Keratinocyte (primary cell): Measurements from ENCODE around the gene FBH1.
"Not testable (repeated sequence)": the region's sequence is repeated elsewhere in the genome, so short reads cannot be mapped to it uniquely, and the experiment has no call there.

ENCODE experiments used
- CTCF ChIP-seq, 3 experiments: IDR thresholded peaks in 1 of 3; conservative IDR thresholded peaks in 1 of 3; optimal IDR thresholded peaks in 1 of 3; 2 replicates in 2 of 3; 3 replicates in 1 of 3; pipeline versions ENCODE3 to v1.5.1; 2011; ENCODE audit warnings: low read length in 3 of 3, mild to moderate bottlenecking in 3 of 3, moderate library complexity in 2 of 3, control low read depth in 1 of 3, inconsistent platforms in 1 of 3; ENCODE audit not compliant: insufficient read depth in 2 of 3; ENCODE audit errors: extremely low read depth in 1 of 3
- EZH2 ChIP-seq: IDR thresholded peaks from one replicate; pipeline ENCODE4 v1.6.1; 2012; ENCODE audit warnings: inconsistent platforms, mild to moderate bottlenecking, low read length, moderate library complexity

- TF ChIP-seq CTCF (optimal IDR thresholded peaks at IDR 0.05 in 1 of 3, IDR thresholded peaks at IDR 0.05 in 1 of 3, conservative IDR thresholded peaks at IDR 0.05 in 1 of 3; ENCODE audit: extremely low read depth in 1 of 3, insufficient read depth in 2 of 3, low read length in 3 of 3); EZH2: not testable (repeated sequence)
Measured at GRCh38 chr10:5862981-5863685, 26.9 kb upstream of the FBH1 start.
